C4-2B (cell line): Measurements from ENCODE around the gene CASQ2.

Experiments used
- CTCF ChIP-seq: fragments of 450-650 bp; conservative IDR thresholded peaks from 2 replicates; pipeline ENCODE4 v1.5.1; 2017; ENCODE audit warnings: mild to moderate bottlenecking
- ZFX ChIP-seq: fragments of 450-650 bp; IDR thresholded peaks from 2 replicates; pipeline ENCODE4 v1.6.1; 2017

GRCh38 chr1:115753361-115753760 is 15.2 kb downstream of the CASQ2 start:
- no peak for TF ChIP-seq CTCF
- no peak for TF ChIP-seq ZFX
